Suppressor macrophage treated with lipopolysaccharide for 4 hours (primary cell): ENCODE measurements around the gene MROH2A.

Experiments
- DNase-seq: peaks from one replicate; pipeline ENCODE4 v3.0.0-alpha.2; 2020

Gene MROH2A

DNA sequence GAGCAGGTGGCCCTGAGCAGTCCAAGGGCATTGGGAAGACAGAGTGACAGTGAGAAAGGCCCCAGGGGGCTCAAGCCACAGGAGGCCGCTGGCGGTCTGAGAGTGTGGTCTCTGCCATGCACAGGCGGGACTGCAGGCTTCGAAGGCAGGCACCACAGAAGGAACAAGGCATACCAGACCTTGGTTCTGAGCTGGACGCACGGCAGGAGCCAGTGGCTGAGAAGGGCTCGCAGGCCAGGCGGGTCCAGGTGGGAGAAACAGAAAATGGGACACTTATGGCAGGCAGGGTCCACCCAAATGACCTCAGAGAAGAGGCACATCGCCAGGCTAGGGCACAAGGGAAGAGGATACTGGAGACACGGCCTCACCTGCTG is 61.3 kb downstream of the MROH2A start:
- no peak for DNase-seq

DNA sequence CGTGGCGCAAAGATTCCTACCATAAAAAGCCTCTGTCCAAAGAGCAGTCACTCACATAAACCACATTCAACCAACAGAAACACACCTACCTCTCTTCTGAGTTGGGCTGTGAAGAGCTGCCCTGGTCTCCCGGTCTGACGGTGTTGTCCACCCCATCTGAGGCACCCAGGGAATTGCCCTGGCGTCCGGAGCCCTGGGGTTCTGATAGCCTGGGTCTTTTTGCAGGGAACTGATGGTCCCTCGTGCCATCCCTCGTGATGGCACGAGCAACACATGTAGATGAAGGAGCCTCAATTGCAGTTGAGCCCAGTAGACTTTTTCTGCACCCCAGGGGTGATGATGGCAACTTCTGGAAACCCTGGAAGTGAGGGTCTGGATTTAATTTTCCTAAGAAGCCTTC is 62.4 kb downstream of the MROH2A start:
- DNase-seq = no peak

DNA sequence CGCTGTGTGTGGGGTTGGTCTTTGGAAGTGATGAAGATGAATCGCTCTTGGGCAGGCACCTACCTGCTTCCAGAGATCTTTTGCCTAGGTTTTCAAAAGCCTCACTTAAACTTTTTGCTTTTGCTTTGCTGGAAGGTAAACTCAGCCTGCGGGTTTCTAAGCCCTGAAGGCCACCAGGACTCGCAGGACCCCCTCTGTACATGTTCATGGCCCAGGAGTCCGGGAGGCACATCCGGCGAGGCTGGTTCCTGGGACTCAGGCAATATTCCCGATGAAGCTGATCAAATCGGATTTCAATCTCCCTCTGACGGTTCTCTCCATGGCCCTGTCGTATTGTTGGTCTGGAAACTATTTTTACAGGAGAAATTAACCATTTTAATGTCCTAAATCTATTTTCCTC is 63.1 kb downstream of the MROH2A start:
- DNase-seq = no peak

DNA sequence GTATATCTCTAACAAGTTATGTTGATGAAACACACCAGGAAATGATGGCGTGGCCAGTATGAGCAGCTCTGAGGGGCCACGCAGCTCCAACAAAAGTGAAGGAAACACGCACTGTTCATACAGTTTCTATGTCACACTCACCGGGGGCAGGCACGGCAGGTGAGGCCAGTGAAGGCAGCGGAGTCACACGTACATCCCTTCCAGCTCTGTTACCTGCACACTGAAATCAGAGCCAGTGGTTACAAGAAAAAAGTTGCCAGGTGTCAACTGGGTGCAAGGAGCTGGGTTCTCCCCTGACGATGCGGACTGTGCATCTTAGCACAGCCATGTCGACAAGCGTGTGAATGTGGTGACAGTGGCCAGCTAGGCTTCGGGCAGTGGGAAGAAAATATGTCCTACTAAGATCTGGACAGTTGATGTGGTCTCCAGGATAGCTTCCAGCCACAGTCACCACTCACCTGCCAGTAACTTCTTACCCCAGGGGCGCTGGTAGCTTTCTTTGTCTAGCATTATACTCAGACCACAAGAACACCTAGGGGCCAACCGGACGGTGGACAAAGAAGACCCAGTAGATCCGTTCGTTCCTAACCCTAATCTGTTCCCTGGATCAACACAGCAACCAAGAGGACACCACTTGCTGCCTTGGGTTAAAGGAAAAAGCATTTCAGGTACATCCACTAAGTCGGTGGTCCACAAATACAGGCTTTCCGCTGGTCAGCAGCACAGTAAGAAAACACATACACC is 66.1 kb downstream of the MROH2A start:
- DNase-seq = no peak

DNA sequence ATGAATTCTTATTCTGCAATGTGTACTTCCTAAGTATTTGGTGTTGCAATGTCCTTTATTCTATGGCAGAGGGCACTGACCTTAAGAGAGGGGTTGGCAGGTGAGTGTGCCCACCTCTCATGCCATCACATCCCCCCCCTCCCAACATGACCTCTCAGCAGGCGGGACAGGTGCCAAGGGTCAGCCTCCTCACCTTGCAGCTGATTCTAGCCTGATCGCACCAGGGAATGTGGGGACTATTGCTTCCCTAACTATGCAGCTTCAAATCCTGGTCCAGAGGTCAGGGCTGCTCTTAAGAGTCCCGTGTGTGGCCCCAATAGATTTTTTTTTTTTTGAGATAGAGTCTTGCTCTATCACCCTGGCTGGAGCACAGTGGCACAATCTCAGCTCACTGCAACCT is 66.7 kb downstream of the MROH2A start:
- no peak for DNase-seq

DNA sequence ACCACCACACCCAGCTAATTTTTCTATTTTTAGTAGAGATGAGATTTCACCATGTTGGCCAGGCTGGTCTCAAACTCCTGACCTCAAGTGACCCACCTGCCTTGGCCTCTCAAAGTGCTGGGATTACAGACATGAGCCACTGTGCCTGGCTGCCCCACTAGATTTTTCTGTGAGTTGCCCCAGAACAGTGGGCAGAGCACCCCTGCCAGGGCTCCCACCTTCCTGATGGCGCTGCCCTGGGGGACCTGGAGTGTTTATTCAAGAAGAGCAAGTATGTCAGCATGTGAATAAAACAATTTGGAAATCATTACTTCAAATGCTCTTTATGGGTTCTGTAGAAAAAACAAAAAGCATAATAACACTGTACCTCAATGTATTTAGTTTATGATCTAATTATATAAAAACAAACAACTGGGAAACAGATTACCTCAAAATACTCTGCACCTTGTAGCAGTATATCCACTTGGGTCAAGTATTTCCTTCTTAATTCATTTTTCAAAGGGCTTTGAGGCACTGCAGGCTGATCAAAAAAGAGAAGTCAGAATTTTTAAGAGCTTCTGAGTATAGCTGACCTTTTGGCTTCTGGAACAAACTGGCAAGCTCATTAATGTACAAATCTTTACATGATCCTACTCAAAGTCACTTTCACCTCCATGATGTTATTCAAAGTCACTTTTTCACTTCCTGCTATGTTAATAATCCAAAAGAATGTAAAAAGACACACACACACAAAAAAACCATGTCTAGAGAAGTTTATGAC is 67.4 kb downstream of the MROH2A start:
- DNase-seq = peak; percentile 27

DNA sequence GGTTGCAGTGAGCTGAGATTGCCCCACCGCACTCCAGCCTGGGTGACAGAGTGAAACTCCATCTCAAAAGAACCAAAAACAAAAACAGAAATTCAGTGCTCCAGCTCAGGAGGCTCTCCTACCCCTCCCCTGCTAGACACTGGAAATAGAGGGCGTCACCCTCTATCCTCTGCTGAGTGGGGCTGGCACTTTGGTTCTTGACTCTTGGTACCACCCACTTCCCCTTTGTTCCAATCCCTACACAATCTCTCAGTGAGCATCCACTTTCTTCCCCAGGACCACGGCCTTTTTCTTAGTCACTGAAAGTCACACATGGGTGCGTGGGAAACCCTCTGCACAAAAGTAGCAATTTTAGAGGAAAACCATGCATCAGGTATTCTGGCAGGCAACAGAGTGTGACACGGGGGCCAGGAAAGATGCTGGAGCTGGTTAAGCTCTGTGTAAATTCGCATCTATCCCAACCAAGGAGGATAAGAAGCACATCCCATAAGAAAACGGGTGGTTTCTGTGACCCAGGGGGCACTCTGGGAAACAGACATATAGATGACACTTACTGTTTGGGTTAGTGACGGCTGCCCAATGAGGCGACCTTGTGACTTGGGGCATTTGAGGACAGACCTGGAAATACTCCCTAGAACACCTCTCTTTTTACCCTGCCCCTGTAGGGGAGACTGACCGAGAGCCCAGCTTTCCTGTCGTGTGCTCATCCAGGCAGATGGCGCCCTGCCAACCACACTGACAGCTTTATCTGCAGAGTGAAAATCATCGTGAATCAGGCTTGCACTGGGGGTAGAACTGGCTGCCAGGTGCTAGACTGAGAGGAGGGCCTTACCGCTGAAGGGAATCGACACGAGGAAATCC is 68.5 kb downstream of the MROH2A start:
- DNase-seq = no peak

DNA sequence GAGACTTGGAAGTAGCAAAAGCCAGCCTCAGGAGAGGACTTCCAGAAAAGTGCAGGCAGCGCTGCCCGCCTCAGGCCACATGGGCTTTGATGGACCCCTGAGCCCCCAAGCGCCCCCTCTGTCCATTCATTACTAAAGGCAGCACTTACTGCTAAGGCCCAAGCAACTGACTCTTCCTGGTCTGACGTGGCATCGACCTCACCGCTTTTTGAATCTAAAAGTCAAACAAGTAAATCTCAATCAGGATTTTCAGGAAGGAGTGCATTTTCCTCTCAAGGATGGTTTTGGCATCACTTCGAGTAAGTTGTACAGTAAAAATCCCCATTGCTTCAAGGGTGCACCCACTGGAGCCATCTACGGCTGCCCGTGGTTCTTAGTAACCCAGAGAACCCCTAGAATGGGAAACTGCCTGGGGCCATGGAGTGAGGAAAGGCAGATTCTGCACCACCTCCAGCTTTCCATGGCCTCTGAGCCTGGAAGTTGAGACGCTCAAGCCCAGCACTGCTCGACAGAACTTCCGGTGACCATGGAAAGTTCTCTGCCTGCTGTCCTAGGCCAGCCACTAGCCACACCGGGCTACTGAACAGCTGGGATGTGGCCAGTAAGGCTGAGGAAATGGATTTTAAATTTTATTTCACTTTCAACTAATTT is 69.2 kb downstream of the MROH2A start:
- no peak for DNase-seq

DNA sequence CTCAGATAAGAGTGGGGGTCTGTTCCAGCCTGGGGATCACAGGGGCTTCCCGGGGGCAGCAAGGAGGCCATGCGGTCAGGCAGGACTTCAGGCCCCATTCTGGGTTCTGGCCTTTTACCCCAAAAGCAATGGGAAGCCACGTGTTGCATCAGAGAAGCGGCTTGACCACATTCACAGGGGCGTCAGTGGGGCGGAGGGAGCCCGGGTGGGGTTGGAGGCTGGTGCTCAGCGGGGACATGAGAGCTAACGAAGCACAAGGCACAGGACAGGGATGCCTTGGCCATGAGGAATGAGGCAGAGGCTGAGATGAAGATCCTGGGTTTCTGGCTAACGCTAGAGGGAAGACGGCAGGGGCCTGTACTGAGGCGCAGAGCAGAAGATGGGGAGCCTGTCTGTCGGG is 70.1 kb downstream of the MROH2A start:
- no peak for DNase-seq

DNA sequence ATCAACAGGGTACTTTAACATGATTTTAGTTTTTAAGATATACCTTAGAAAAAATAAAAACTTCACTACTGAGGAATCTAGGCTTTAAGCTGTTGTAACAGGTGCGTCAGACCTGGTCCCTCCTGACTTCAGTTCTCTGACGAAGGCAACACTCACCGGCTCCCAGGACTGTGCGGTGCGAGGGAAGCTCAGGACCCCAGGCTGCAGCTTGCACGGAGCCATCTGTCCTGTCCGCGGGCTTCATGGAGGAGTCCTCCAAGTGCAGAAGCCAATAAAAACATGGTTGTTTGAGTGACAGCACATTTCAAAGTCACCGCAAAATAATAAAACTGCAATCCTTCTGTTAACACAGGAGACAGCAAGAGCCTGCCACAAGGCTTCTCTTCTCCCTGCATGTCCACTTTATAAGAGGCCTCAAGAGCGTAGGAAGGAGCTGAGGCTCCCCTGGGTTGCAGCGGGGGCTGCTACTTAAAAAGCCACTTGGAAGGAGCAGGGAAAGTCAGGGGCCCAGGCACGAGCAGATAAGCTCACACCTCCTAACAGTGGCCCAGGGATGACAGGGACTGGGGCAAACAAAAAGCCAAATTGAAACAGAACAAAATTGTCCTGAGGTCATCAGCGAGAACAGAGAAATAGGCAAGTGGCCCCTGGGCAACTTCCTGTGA is 71.6 kb downstream of the MROH2A start:
- no peak for DNase-seq

DNA sequence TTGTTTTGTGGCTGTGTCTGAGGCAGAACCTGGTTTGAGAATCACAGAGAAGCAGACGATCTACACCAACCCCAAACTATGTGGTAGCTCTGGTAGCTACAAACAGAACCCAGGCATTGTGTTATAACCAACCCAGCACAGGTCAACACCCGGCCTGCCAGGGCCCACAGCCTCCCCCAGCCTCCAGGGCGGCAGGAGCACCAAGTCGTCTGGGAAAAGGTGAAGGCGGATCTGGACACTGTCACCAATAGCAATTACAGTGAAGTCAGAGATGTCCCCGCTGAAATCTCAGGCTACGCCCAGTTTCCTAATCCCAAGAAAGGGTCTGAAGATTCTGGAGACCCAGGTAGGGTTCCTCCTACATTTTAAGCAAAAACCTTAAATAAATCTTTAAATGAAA is 72.6 kb downstream of the MROH2A start:
- no peak for DNase-seq

DNA sequence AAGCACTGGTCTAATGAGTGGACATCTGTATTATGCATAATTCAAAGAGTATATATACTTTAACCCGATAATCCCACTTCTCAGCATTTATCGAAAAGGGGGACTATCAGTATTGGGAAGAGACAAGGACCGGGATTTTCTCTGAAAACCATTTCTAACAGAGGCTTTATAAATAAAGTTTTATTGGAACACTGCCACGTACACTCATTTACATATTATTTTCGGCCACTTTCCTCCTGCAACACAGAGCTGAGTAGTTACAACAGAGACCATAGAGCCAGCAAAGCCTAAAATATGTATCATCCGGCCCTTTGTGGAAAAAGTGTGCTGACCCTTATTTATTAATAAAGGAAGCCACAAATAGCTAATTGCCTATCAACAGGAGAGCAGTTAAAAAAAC is 73.0 kb downstream of the MROH2A start:
- DNase-seq = no peak

DNA sequence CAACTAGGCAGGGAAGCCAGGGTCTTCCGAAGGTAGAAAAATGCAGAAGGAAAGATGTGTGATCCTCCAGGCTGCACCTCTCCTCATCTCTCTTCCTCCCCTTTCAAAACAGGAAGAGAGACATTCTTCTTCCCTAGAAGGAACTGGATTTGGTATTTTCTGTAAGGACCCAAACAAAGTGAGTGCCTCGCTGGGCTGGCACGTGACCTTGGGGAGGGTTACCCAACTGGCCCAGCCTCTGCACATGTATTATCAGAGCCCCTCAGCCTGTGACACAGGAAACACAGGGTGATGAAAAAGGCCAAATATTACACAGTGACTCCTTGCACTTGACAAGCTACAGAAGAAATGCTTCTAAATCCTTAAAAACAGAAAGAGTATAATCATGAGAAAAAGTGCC is 73.9 kb downstream of the MROH2A start:
- peak; percentile 49 for DNase-seq

DNA sequence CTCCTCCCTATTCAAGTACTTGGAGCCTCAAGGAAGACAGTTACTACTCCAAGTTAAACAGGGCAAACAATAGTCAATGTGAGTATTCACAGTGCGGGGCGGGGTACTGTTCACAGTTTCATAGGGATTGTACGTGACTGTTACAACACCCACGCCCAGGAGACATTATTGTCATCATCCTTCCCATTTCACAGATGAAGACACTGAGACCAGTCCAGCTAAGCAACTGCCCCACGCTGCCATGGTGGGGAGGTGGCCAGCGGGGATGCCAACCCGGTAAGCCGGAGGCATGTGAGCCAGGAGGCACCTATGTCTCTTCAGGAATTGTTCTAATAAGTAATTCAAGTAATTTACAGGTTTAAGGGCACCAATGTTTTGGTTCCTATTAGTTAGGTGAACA is 75.2 kb downstream of the MROH2A start:
- DNase-seq = no peak

DNA sequence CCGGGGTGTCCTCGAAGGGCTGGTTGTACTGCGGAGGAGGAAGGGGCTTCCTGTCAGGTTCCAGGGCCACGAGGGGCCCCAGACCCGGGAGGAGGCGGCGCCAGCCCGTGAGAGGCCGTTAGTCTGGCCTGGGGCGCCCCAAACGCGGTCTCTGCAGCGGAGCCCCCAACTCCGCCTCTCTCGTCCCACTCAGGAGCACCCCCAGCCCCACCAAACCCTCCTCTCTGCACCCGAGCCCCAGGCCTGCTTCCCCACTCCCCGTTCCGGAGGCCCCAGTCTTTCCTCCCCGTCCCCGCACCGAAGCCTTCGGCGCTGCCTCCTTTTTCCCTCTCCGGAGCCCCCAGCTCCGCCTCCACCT is 75.7 kb downstream of the MROH2A start:
- DNase-seq = no peak

DNA sequence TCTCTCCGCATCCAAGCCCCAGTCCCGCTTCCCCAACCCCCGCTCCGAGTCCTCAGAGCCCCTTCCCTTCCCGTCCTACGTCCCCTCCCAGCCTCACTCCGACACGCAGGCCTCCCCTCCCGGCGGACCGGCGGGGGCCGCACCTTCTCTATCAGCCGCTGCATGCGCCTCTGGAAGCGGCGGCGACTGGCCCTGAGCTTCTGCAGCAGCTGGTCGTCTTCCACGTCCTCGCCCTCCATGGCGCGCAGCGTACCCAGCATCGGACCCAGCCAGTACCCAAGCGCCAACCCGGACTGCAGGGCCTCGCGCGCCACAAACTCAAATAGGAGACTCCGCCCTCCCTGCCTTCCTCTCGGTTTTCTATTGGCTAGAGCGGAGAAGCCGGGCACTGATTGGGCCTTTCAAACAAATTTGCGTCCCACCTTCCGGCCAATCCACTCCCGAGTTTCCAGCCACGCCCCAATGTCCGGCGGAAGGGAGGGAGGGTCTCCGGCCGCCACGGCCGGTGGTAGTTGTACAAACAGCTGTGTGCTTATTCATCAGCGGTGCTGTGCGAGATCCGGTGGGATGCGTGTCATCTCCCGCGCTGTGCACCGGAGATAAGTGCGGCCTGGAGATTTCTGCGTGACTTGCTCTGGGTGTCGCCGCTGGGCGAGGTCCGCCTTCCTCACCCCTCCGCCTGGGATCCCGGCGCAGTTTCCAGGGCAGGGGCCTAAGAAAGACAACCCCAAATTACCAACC is 76.3 kb downstream of the MROH2A start, which contains the start of gene HJURP:
HJURP (minus strand) TSS at position 295 of the 741 bp plus-strand sequence; CDS start at position 260, 35 bp downstream.
- peak; percentile 95 for DNase-seq

DNA sequence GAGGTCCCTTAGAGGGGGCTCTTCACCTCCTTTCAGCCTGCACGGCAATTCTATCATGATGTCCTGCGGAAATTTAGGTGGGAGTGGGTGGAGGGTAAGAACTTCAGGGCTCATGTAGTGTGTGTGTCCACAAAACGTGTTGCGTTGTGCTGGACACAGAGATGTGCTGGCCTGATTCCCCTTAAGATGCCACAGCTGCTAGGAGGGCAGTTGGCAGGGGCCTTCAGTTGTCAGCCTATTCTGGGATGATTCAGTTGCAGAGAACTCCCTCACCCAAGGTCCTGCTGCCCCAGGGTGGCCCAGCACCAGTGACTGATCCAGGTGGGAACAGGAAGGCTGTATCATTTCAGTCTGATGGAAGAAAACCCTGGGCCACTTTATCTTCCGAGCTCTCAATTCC is 77.2 kb downstream of the MROH2A start:
- no peak for DNase-seq

DNA sequence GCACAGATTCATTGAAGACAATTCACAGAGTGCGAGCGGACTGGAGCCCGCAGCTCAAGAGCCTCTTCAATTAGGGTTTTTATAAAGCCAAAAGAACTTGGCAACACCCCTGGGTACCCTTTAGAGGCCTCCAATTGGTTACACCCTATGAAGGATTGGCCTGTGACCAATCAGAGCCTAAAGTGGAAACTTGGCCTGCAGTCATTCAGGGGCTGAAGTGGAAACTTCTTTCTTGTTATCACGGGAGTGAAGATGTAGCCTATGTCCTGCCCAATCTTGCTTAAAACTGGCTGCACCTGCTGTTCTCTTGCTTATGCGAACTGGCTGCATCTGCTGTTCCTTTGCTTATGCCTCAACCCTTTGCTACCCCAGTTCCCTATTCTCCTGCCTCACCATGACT is 78.1 kb downstream of the MROH2A start:
- DNase-seq = no peak

DNA sequence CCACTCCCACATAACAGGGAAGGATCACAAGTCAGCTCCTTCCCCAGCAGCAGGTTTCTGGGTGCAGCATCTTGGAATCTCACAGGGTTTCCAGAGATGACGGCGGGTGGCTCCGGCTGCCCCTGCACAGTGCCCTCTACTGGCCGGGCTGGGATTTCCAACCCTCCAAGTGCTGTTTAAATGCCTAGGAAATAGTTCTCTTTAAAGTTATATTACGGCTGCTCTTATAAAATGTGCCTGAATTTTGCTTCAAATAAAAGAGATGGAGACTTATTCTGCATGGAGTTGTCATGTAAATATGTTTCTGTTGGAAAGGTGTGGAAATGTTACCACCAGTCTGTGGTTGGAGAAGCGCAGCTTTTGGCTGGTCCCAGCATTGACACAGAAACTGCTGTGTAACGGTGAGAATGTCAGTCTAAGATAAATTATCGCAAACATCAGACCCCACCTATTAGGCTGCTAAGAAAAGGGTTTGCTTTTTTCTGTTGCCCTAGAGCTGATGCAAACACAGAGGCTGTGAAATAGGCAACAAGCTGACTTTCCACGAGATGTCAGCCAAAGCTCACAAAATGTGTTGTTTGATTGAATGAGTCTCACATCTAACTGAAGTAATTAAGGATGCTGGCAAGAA is 79.5 kb downstream of the MROH2A start:
- DNase-seq = peak; percentile 60

DNA sequence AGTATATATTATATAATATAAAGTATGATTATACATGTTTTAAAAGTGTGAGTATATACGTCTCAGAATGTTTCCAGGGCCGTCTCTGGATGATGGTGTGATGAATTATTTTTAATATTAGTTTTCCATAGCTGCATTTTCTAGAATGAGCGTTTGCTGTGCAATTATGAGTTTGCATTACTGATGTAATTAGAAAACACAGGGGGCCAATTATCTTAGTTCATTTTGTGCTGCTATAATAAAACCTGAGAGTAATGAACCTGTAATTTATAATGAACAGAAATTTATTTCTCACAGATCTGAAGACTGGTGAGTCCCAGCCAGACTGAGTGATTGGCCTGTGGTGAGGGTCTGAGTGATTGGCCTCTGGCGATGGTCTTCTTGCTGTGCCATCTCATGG is 80.2 kb downstream of the MROH2A start:
- no peak for DNase-seq

DNA sequence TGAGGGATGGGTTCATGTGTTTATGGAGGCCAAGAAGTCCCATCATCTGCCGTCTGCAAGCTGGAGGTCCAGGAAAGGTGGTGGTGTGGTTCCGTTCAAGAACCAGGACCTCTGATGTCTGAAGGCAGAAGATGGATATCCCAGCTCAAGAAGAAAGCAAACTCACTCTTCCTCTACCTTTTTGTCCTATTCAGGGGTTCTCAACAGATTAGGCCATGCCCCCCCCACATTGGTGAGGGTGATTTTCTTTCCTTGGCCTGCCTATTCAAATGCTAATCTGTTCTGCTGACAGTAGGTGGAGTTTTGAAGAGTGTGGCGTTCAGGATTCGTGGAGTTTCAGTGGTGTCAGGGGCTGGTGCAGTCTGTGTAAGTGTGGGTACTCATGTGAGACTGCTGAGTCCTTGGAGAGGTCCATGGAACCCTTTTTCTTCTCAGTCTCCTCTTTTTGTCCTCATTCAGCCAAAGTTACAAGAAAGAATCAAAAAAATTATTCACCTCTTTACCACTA is 84.2 kb downstream of the MROH2A start:
- DNase-seq = no peak
